ENCODE results near the gene MRPL20.
A peak's percentile ranks its signal among the peaks of the same experiment; 100 is the strongest.

The MRPL20 gene

GRCh38 chr1:1438531-1439381 lies 31.7 kb upstream of the MRPL20 start:
- no peak for DNase-seq (ENCODE audit: low read depth, low spot score)
- no peak overlapping the region for H3K4me3 ChIP-seq (ENCODE audit: low read length)

GRCh38 chr1:1437904-1438376 lies 30.8 kb upstream of the MRPL20 start:
- no peak for DNase-seq (ENCODE audit: low read depth, low spot score)
- no peak overlapping the region for H3K4me3 ChIP-seq (ENCODE audit: low read length)

- no peak for DNase-seq (ENCODE audit: low read depth, low spot score)
- H3K4me3 ChIP-seq (ENCODE audit: low read length): no peak overlapping the region
Observed at GRCh38 chr1:1437033-1437903, 30.2 kb upstream of the MRPL20 start.

DNA sequence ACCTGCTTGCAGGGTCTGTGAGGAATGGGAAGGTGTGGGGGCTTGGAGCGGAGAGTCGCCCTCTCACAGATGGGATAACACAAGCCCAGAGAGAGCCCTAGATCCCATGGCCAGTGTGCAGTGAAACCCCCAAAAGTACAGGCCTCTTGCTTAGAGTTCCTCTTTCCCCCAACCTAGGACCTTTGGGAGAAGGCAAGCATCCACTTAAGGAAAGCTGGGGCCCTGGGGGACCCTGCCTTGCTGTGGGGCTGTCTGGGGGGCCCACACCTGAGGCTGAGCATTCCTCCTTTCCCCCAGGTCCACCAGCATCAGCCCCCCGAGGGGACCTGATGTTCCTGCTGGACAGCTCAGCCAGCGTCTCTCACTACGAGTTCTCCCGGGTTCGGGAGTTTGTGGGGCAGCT lies 29.5 kb upstream of the MRPL20 start:
- H3K4me3 ChIP-seq (ENCODE audit: low read length): no peak overlapping the region

DNA sequence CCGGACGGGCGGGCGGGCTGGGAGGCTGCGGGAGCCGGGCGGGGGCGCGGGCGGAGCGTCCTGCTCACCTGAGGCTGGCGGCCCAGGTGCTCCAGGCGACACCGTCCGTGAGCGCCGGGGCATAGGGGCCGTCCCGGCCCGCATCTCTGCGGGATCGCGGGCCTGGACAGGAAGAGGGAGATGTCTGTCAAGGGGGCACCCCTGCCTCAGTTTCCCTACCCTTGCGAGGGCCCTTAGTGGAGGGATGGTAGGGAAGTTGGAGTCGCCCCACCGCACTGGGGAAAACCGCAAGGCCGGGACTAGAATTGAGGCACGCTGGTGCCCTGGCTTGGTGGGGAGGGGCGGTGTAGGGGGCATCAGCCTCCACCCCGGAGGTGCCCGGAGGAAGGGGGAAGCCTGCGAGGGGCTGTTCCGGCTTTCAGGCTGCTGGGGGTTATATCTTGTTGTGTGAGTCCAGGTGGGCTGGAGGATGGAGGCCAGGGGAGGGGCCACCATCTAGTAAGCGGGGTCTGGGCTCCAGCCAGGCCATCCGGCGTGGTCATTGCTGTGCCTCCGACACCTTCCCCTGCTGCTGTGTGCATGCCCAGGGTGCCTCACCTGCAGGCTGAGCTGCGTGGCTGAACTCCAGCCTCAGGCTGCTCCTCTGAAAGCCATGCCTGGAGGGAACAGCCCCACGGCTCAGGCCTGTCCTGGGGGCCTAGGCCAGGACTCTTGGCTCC lies 29.0 kb upstream of the MRPL20 start:
- H3K4me3 ChIP-seq (ENCODE audit: low read length): no peak overlapping the region
- no peak for DNase-seq (ENCODE audit: low read depth, low spot score)

More for the DNA sequence above, 29.5 kb upstream of the MRPL20 start:
- no peak for DNase-seq (ENCODE audit: low read depth, low spot score)

DNA sequence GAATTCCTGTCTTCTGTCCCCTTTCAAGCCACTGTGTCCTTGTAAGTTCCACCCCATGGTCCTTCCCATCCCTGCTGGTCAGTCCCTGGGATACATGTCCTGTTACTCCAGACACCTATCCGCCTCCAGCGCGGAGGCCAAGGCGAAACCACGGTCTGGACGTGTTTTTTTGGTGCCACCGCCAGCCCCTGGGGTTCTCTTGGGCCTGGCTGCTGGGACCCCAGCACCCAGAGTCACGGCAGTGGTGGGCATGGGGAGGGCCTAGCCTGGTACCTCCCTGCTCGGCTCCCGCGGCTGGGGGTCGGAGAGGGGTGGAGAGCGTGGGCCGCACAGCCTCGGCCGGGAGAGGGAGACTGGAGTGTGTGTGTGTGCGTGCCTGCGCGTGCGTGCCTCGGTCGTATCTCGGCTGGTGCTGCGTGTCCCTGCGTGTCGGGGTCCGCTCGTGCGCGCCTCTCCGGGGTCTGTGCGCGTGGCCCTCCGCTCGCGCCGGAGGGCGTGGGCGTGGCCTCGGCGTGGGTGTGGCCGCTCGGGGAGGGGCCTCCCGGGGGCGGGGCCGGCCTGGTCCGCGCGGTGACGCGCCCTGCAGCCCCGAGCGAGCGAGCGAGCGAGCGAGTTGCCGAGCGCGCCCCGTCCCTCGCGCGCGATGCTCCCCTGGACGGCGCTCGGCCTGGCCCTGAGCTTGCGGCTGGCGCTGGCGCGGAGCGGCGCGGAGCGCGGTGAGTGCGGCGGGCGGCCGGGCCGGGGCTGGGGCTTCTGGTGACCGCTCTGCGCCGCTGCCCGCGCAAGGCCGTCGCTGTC lies 28.2 kb upstream of the MRPL20 start, which contains the start of gene VWA1:
Gene VWA1, plus strand, starts transcription at position 585 of the 798 bp plus-strand sequence. Its CDS starts 59 bp downstream, at position 644.
- H3K4me3 ChIP-seq (ENCODE audit: low read length): peak within 1 kb of the TSS; percentile 41
- peak; percentile 25 for DNase-seq (ENCODE audit: low read depth, low spot score)

- H3K4me3 ChIP-seq (ENCODE audit: low read length): no peak overlapping the region
- no peak for DNase-seq (ENCODE audit: low read depth, low spot score)
Observed at GRCh38 chr1:1434824-1435105, 27.7 kb upstream of the MRPL20 start.

DNA sequence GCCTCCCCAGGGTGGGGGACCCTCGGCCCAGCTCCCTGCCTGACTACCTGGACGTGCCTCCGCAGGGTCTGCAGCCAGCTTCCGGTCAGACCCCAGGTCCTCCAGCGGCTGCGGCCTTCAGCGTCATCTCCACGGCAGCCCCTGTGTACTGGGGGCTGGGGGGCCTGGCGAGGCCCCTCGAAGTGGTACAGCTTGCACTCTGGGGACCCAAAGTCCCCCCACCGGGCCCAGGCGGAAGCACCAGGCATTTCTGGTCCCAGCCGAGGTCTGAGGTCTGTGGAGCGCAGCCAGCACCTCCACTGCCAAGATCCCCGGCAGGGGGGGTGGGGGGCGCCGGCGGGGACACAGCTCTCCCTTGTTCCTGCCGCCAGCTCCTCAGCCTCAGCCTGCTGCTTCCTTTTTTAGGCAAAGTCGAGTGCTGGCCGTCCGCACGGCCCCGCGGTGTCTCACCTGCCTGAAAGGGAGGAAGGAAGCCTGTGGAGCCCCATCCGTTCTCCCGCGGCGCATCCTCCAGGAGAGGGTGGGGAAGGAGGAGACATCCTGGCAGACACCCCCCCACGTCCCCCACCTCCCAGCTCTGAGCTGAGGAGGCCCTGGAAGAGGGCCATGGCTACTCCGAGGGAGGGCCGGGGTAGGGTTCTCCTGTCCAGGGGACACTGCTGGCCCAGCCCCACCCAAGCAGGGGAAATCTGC lies 27.2 kb upstream of the MRPL20 start:
- H3K4me3 ChIP-seq (ENCODE audit: low read length): no peak overlapping the region
- no peak for DNase-seq (ENCODE audit: low read depth, low spot score)

DNA sequence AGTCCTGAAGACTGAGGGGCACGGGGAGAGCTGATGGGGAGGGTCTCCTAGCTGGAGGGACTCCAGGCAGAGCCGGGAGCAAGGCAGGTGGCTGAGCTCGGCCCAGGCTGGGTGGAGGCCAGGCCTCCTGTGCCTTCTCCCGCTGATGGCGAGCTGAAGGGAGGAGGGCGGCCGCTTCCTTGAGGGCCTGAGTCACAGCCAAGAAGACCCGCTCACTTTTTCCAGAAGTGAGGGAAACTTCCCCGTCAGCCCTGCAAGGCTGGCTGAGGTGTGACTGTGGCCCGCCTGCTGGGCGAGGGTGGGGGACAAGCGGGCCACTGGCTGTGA lies 26.7 kb upstream of the MRPL20 start:
- H3K4me3 ChIP-seq (ENCODE audit: low read length): no peak overlapping the region
- no peak for DNase-seq (ENCODE audit: low read depth, low spot score)

DNA sequence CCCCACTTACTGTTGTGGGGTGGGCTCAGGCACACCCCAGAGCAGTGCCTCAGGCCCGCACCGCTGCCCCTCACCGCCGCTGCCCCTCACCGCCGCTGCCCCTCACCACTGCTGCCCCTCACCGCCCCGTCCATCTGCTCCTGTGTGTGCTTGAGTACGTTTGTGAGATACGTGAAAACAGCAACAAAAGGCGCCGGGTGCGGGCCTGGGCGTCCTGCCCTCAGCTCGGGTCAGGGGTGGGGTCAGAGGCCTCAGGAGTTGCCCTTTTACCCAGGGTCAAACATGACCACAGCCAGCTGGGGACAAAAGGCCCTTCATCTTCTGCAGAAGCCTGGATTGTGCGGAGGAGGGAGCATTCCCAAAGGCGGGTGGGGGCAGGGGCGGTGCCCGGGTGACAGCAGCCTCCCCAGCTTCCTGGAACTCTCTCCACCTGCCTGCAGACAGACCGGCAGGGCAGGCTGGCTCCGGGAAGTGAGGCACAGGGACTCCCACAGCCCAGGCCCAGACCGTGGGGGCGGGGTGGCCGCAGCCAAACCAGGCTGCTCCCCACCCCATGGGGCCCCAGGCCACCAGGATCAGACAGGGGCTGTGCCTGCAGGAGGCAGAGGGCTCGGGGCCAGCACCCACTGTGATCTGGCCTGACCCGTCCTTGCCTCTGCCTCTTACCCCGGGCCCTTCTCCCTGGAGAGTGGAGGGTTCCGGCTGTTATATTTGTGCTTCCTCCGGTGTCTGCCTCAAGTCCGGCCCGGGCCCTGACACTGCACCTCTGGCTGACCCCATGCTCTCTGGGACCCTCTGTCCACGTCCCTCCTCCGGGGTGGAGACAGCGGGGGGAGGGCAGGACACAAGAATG lies 26.1 kb upstream of the MRPL20 start:
- no peak for DNase-seq (ENCODE audit: low read depth, low spot score)
- H3K4me3 ChIP-seq (ENCODE audit: low read length): no peak overlapping the region

- no peak overlapping the region for H3K4me3 ChIP-seq (ENCODE audit: low read length)
Observed at GRCh38 chr1:1432274-1432950, 25.3 kb upstream of the MRPL20 start.

DNA sequence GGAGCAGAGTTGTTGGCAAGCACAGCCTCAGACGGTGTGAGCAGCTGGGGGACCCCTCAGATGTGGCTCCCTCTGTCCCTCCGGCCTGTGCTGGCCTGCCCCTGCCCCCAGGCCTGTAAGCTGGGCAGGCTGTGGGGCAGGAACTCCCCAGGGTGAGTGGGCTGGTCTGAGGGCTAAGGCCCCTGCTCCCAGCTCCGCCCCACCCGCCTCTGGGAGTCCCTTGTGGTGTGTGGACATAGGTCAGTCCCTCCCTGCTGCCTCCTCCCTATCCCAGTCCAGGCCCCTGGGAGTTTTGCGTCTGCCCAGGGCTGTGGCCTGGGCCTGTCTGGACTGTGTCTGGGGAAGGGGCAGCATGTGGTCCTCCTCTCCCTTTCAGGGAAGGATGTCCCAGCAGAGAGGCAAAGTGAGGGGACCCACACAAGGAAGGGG lies 24.8 kb upstream of the MRPL20 start:
- no peak for DNase-seq (ENCODE audit: low read depth, low spot score)
- no peak overlapping the region for H3K4me3 ChIP-seq (ENCODE audit: low read length)

More at GRCh38 chr1:1432274-1432950, 25.3 kb upstream of the MRPL20 start:
- no peak for DNase-seq (ENCODE audit: low read depth, low spot score)

DNA sequence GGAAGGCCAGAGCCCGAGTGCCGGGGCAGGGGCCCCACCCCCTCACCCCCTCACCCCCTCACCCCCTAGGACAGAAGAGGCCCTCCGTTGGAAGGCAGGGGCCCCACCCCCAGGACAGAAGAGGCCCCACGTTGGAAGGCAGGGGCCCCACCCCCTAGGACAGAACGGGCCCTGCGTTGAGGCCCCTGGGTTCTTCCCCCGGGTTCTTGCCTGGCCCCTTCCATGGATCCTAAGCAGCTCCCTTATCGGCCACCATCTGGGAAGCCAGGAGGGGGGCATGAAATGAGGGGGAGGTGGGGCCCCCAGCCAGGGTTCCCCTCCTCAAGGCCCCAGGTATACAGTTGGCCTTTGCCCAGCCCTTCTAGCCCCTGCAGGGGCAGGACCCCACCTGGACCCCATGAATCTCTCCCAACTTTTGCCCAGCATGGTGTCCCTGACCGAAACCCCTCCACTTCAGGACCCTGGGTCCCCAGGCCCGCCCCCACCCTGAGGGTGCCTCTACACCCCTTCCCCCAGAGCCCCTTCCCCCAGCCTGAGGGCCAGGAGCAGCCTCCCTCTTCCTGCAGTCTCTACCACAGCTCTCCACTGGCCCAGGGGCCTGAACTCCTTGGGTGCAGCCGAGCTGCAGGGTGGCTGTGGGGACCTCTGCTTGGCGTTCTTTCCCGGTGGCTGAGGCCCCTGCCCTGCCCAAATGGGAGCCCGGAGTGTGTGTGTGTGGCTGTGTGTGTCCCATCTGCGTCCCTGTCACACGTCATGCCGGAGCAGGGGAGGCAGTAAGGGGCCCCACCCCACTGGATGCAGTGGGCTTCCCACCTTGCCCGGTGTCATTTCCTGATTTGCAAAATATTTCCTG lies 24.1 kb upstream of the MRPL20 start:
- no peak overlapping the region for H3K4me3 ChIP-seq (ENCODE audit: low read length)
- DNase-seq (ENCODE audit: low read depth, low spot score): no peak

DNA sequence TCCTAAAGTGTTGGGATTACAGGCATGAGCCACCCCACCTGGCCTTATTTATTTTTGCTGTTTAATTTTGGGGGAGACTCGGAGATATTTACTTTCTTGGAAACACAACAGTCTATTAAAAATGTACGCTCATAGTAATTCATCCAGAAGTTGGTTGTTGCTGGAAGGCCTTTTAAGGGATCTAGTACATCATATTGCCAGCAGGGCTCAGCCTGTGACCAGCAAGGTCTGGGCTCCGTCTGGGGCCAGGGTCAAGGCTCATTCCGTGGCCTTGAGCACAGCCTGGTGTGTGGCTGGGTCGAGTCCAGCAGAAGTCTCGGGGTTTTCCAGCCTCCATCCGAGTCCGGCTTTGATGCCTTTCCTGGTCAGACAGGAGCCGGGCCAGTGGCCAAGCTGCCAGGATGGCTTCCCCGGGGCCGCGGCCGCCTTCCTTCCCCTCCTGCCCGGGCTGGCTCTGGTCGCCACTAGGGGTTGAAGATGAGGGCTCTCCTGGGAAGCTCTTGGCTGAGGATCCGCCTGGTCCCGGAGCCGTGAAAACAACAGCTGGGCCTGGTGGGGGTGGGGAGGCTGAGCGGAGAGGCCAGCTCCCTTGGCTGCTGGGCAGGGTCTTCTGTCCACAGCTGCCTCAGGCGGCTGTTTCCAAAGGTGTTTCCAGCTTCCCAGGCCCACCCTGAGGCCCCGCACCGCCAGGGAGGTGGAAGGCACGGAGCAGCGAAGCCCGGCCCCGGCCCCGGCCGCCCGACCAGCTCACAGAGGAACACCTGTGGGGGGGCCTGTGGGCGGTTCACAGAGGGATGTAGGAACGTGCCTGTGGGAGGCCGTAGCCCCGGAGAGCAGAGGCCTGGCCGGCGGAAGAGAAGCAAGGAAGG lies 23.3 kb upstream of the MRPL20 start:
- DNase-seq (ENCODE audit: low read depth, low spot score): no peak

GRCh38 chr1:1429671-1430073 lies 22.6 kb upstream of the MRPL20 start:
- no peak for DNase-seq (ENCODE audit: low read depth, low spot score)
- H3K4me3 ChIP-seq (ENCODE audit: low read length): no peak overlapping the region

More for the DNA sequence above, 23.3 kb upstream of the MRPL20 start:
- no peak overlapping the region for H3K4me3 ChIP-seq (ENCODE audit: low read length)

Measured in Jurkat, Clone E6-1 (cell line).